CD4-positive, alpha-beta T cell treated with Interleukin-6 for 4 hours (primary cell): ENCODE data around the gene ABHD17C.

Experiments used
- DNase-seq: peaks from one replicate; pipeline ENCODE4 v3.0.0-alpha.2; 2020; ENCODE audit warnings: mixed read lengths

ABHD17C gene

DNA sequence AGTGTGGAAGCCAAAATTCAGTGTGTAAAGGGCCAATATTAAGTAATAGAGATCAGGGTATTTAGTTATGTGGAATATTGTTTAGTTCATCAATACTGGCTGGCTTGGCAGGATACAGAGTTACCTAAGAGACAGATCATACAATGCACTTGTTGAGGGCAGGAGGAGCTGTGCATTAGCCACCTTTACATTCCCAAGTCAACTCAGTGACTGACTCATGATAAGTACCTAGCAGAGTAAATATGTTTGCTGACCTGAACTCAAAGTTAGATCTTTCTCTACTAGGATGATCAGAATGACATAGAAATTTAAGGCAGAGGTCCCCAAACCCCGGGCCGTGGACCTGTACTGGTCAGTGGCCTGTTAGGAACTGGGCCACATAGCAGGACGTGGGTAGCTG is 3.5 kb upstream of the ABHD17C start:
- no peak for DNase-seq

DNA sequence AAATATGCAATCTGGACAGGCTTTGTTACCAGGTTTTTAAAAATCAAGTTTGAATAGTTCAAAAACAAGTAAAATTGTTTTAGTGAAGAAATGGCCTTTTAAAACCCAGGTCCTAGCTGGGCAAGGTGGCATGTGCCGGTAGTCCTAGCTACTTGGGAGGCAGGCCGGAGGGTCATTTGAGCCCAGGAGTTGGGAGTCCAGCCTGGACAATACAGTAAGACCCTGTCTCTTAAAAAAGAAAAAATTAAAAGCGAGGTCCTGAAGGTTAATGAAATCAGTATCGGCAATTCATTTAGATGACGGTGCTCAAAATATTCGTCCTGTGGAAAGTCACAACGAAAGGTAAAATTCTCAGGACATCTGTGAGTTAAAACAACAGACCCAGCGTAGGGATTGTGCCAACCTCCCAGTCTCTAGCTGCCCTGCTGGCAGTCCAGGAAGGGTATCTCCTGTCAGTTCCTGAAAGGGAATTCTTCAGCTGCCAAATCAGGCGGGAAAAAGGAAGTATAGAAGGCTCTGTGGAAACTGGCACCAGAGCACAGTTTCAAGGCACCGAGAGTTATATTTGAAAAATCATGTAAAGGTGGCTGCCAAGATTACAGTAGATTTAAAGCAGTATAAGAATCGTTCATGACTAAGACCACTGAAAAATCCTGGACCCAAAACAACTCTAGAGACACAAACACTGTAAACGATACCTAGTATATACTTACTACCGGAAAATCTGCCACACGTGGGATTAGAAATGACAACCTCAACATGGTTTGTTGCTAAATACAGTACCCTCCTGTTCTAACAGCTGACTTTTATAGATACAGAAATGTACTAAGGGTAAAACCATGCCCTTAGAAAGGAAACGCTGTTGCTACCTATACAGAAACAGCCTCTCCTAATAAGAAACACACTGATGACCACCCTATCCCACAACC is 1.2 kb upstream of the ABHD17C start:
- DNase-seq = no peak

DNA sequence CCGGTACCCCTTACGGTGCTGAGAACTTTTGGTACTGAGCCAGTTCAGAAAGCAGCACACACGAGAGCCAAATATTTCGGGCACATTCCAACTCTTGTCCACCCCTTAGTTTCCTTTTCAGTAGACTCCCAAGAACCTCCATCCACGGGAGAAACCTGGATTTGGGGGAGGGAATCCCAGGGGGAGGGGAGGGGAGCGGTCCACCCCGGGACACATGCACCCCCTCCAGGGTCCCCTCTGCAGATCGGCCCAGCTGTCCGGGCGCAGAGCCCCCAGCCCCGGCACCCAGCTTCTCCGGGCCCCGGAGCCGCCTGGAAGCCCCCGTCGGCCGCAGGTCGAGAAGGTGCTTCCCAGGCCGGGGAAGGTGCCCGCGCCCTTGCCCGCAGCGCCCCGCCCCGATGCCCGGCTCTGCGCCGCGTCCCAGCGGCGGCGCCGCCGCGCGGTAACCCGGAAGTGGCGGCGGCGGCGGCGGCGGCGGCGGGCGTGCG is 455 bp upstream of the ABHD17C start:
- no peak for DNase-seq

DNA sequence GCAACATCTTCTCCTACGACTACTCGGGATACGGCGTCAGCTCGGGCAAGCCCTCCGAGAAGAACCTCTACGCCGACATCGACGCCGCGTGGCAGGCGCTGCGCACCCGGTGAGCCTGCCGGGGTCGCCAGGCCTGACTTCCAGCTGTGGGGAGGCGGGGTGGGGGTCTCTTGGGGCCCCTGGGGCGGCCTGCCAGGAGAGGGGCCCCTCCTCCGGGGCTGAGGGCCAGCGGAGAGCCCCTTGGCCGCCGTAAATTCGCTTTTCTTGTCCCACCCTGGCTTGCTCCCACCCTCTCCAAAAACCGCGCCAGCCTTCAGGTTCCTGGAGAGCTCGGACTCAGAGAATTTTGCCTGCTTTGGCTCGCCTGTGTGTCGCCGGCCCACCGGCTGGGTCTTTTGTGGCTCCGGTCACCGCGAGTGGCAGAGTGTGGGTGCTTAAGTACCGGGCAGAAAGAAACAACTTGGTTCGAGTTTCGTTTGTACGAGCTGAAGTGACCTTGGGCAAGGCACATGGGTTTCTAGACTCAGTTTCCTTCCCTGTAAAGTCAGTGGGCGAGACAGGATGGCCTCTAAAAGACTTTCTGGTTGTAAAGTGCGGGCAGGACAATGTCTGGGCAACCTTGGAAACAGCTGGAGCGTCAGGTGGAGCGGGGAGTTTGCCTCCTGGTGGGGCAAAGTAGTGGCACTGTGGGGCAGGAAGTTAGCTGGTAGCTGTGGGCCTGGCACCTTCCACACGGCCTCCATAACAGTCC is 976 bp downstream of the ABHD17C start:
- DNase-seq = peak; percentile 54

DNA sequence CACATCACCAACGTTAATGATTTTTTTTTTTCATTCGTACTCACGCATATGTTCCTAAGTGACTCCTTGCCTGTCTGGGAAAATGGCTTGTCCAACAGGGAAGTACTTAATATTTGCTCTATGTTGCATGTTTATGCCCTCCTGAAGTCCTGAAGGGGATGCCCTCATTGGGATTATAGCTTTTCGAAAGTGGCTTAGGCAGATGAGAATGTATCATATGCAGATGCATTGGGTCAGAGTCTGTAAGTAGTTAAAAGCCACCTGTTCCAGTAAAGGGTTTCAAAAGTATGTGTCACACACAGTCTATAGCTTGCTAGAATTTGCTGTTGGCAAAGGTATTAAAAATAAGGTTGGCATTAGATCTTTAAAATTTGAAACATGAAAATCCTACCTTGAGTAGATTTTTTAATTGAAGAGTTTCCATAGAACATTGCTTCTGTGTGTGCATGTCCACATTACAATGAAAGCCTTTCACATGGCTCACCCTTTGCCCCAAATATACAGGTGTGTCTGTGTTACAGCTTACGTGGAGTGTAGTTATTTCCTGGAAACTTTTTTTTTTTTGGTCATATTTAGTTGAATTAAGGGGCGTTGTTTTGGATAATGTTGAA is 2.1 kb downstream of the ABHD17C start:
- DNase-seq = no peak

DNA sequence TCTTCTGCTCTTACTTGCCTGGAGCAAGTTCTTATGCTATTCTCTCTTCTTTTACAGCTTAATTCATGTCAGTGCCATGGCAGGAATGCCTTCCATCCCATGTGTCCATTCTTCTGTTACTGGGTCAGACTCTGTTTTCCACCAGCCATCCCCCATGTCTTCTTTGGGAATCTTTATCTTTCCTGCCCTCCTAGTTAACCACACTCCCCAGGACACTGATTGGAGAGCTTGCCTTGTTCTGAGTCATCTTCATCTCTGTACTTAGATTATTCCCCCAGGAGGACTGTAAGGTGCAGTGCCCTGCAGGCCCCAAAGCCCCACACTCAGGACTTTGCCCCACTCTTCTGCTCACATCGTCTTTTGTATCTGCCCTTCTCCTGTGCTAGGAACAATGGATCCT is 3.6 kb downstream of the ABHD17C start:
- DNase-seq = no peak

DNA sequence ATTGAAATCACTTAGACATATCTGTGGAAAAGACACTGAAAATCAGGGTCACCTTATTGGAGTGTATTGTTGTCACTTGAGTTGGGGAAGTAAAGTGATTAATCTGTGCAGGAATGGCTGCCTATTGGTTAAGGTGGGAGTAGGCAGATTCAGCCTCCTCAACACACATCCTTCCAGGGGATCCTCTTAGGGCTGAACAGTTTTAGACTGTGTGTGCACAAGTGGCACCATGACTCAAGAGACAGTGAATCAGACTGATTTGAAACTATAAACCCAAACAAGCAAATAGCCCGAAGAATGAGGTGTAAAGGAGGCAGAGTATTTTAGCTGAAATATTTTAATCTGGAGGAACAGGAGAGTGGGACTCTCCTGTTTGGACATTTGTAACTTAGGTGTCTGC is 4.9 kb downstream of the ABHD17C start:
- no peak for DNase-seq

DNA sequence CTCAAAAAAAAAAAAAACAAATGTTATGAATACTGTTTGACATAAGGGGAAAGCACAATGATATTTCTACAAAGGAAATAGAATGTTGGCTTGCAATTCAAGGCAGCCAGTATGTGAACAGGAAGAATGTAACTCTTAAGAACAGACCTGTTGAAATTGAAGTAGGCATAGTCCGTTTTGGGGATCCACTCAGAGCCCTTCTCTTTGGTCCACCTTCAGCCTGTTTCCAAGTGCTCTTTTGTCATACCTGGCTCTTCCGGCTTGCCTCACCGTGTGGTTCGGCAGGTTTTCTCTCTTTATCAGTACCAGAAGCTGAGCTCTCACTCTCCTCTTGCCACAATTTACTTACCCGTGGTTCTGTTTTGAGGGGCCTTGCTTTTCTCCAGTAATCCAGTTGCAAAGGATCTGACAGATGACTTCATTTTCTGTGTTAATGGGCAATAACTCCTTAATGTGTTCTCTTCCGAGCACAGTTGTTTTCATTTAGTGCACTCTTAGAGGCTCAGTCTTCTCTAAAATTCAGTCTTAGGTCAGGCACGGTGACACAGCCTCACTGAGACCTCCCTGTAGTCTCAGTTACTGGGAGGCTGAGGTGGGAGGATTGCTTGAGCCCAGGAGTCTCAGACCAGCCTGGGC is 6.7 kb downstream of the ABHD17C start:
- no peak for DNase-seq

DNA sequence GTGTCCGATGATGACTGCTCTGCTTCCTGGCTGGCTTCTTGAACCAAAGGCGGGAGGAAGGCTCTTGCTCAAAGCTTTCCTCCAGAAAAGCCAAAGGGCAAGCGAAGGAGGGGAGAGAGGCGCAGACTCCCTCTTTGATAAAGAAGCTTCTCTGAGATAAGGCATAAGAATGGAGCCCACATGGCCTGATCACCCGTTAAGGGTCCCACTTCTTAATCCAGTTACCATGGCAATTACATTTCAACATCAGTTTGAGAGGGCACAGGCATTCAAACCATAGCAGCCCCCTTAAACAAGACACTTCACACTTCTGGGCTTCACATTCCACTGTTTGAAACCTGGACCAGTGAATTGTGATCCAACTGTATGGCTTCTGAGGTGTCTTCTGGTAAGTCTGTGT is 8.0 kb downstream of the ABHD17C start:
- no peak for DNase-seq

DNA sequence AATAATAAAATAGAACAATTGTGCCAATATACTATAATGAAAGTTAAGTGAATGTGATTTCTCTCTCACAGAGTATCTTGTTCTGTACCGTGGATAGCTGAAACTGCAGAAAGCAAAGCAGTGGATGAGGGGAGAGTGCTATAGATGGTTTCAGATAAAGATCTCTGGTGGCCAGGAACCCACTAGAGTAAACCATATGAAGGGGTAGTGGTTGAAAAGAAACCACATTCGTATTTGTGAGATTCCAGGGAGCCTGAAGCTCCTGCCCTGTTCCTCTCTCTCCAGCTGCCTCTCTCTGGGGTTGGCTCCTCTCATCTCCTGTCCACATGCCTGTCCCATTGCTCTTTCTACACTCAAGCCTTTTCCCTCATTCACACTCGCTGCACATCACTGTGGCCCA is 8.9 kb downstream of the ABHD17C start:
- no peak for DNase-seq

DNA sequence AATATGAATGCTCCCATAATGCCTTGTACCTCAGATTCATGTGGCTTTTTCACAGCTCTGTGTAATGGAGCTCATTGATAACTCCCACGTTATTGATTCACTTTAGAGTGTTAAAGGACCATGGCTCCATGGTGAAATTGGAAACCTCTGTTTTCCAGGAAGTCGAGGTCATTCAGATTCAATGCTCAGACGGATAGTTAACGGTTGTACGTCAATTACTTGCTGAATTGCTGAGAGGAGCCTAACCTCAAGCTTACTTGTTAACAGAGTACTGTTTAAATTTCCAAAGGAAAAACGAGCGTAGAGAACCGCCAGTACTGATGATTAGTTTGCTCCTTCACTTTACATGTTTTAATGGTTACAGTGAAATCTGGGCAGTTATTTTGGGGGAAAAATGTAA is 11.1 kb downstream of the ABHD17C start:
- no peak for DNase-seq

DNA sequence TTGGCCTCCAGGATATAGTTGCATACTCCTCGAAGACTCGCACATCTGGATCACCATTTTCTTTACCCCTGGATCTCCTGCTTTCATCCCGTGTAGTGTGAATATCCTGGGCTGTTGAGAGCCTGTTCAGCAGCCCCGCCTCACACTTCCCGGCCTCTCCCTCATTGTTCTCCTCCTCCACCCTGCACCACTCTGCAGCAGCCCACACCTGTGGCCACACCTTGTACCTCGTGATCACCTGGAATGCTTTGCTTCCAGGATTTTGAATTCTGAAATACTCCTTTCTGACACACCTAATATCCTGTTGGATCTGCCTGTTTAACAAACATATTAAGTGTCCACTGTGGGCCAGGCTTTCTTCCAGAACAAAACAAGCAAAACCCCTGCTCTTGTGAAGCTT is 14.4 kb downstream of the ABHD17C start:
- no peak for DNase-seq

DNA sequence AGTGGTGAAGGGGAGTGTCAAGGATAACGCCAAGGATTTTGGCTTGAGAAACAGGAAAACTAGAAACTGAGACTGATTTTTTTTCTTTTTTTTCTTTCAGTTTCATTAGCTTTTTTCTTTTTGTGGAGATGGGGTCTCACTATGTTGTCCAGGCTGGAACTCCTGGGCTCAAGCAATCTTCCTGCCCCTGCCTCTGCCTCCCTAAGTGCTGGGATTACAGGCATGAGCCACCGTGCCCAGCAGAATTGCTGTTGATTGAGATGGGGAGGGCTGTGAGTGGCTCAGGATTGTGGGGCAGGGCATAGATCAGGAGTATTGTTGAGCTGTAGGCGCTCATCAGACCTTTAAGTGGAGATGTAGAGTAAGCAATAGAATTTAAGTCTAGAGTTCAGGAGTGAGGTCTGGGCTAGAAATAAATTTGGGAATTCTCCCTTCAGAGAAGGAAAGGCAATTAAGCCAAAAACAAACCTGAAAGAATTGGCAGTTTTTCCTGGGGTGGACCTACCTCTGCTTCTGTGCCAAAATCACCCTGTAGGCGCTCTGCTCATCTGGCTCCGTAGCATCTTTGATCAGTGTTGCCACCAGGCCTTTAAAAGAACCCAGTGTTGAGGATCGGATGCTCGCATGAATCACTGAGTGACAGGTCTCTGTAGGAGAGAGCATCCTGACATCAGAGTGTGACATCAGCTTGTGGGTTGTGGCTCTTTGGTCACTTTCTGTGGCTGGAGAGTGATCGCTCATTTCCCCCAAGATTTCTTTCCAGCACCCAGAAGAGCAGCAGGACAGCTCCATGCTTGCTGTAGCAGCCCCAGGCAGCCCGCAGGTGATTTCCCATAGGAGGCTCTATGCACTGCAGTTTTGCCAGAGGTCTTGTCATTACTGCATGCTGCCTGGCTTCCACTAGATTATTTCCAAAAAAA is 15.8 kb downstream of the ABHD17C start:
- DNase-seq = no peak

DNA sequence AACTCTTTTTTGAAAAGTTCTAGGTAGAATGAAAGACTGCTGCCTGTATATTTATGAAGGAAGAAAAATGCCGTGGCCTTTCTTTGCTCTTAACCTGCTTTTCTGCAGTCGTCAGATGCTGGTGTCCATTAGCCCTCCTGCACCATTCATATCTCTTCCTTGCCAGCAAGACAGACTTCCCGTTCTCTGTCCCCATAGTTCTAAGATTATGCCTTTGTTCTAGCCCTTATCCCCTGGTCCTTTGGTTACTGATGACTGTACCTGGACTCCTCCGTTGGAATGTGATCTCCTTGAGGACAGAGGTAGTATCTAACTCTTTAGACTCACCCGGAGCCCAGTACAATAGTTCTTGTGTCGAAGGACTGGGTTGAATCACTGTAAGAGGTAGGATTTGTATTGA is 16.8 kb downstream of the ABHD17C start:
- no peak for DNase-seq

DNA sequence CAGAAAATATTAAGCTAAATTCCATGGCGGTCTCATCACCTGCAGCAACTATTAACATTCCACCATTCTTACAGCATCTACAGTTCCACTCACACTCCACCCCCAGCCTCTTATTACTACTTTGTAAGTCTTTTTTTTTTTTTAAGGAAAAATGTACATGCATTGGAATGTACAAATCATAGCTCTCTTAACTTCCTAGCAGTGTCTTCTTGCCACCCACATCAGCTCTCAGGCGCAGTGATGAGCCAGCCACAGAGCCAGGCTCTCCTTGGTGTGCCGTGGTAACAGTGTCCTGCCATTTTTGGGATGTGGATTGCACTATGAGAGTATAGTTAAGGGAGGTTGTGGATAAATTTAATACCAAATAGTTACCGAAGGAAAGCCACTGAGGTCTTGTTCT is 17.8 kb downstream of the ABHD17C start:
- no peak for DNase-seq

DNA sequence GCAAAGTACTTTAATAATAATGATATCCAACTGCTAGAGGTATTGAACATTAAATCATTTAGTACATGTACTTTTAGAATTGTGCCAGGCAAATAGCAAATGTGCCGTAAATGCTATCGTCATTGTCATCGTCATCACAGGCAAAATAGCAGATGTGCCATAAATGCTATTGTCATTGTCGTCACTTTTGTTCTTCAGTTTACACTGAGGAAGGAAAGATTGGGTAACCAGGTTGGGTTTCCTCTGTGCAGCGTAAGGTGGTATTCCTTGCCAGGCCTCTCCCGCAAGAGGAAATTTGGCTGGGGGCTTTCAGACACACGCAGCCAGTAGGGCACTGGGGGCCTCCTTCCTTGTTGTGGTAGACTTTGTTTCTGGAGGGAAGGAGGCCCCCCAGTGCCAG is 26.4 kb downstream of the ABHD17C start:
- DNase-seq = no peak

DNA sequence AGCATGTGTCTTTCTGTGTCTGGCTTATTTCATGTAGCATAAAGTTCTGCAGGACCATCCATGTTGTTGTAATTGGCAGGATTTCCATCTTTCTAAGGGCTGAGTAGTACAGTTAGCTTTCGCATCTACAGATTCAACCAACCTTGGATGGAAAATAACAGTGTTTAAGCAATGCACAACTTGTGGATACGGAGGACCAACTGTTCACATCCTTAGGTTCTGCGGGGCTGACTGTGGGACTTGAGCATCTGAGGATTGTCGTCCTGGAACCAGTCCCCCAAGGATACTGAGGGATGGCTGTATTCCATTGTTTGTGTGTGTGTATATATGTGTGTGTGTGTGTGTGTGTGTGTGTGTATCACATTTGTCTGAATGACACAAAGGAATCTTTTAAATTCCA is 27.7 kb downstream of the ABHD17C start:
- DNase-seq = no peak

DNA sequence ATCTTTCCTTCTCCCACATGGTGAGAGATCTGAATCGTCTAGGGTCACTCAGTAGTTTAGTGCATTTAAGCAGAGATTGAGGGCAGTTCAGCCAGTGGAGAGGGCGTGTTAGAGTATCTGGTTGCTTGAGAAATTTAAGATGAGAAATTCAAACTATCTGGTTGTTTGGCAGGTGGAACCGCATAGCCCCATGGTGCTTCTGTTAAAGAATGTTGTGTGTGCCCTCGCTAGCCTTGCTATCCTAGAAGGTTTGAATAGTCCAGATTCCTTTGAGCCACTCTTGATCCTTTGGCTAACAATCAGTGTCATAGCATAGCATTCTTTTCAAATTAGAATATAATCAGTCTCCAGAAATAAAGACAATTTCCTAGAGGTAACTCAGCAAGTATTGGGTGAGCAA is 32.1 kb downstream of the ABHD17C start:
- DNase-seq = no peak

DNA sequence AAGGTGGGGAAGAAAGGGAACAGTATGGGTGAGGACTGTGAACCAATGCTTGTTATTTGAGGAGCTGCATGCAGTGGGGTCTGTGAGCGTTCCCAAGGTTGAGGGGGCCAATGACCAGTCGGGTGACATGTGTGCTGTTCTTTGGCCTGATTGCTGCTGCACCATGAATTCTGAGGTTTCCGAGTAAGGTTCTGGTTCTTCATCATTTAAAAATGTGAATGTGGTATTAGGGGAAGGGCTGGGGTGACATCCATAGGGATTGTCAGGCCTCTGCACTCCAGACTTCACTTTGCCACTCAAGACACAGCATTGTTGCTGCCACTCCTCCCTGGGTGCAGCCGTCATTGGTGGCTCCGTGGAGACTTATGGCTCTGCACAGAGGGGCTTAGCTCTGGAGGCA is 32.5 kb downstream of the ABHD17C start:
- DNase-seq = no peak

DNA sequence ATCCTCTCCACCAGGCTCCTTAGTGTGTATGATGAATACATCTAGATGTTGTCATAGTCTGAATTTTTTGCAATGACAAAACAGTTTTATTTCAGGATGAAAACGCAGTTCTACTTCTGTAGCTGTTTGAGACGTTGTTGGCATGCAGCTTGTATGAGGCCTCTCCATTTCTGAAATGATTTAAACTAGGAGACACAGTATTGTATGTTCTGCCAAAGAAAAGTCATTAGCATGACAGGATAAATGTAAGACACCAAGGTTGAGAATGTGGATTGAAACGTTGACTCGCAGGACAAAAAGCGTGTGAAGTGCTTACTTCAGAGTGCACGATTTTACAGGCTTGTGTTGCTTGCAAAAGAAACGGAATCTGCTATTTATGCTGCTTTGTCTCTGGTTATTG is 35.3 kb downstream of the ABHD17C start:
- DNase-seq = no peak

DNA sequence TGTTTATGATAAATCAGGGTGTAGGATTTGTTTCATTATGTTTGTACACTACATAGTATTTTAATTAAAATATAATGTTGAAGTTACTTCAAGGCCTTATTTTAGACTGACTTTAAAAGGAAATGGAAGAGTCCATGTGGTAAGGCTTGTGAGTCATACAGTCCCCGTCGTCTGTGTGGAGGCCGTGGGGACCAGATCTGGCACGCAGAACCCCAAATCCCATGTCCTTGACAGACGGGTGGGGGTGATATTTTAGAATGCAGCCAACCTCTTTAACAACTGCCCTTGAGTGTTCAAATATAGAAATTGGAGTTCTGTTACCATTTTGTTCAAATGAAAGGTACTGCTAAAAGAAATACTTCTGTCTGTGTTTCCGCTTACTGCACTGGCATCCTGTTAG is 35.8 kb downstream of the ABHD17C start:
- no peak for DNase-seq

DNA sequence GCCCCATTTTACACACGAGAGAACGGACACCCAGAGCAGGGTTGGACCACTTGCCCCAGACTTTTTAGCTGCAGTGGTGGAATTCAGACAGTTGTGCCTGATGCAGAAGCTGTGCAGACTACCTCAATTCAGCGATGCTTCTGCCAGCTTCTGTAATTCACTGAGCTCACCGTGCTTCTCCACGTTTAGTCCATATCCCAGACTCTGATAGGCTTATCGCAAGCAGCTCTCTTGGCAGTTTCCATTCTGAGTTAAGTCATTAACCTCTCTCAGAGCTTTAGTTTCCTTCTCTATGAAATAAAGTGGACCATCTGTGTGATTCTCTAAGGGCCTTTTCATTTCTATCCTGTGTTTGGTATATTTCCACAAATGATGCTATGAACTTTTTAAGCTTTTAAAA is 37.1 kb downstream of the ABHD17C start:
- no peak for DNase-seq
